ENCODE measurements around the gene CASP4. TPM values are rescaled to one million over a fixed set of nuclear protein-coding genes. Genes with fewer than 3 reads are reported as not detected.

Gene CASP4
- total and polyA plus RNA-seq, 2 of the 4 experiments (the other 2 are of a cell fraction) = 82.5 to 91.9 TPM

- ChIA-PET CTCF (no interaction called here), POLR2A (ENCODE audit: unreplicated experiment) (no interaction called here)
- no peak overlapping the region for H4K5ac ChIP-seq (ENCODE audit: low read depth, low read length)
- H2BK15ac ChIP-seq (ENCODE audit: low read depth, low read length) = no peak overlapping the region
- no peak overlapping the region for H3K27ac ChIP-seq (ENCODE audit: insufficient read depth, low read length)
- no peak overlapping the region for H4K91ac ChIP-seq (ENCODE audit: insufficient read depth, low read depth, low read length)
- no peak overlapping the region for H2BK120ac ChIP-seq (ENCODE audit: low read depth, low read length)
- H3K79me1 ChIP-seq (ENCODE audit: low read depth in 1 of 2, low read length in 2 of 2) = no peaks in the 10 kb centered on the region
- H3K23ac ChIP-seq (ENCODE audit: low read depth, low read length) = no peak overlapping the region
- TF ChIP-seq FOS (IDR thresholded peaks at IDR 0.05; ENCODE audit: low read depth, low read length) (no peak), RFX5 (IDR thresholded peaks at IDR 0.05; ENCODE audit: low read depth, low read length) (no peak), CTCF (conservative IDR thresholded peaks at IDR 0.05; ENCODE audit: low read depth, low read length) (no peak), MXI1 (IDR thresholded peaks at IDR 0.05; ENCODE audit: borderline replicate concordance, low read depth, low read length) (no peak)
- no peak overlapping the region for H3K18ac ChIP-seq (ENCODE audit: low read depth, low read length)
- H3K27me3 ChIP-seq (ENCODE audit: control insufficient read depth, insufficient read depth, low read length) = no peaks in the 10 kb centered on the region
- no peaks in the 10 kb centered on the region for H3K9me3 ChIP-seq (ENCODE audit: control insufficient read depth, insufficient read depth, low read length)
- H3K4me1 ChIP-seq (ENCODE audit: control insufficient read depth, insufficient read depth, low read length) = peaks cover 2% of the 10 kb centered on the region
- H3K4me3 ChIP-seq (ENCODE audit: insufficient read depth, low read depth, low read length) = no peak overlapping the region
- H3K56ac ChIP-seq (ENCODE audit: extremely low read depth, insufficient read depth, low read length) = no peak overlapping the region
- no peaks in the 10 kb centered on the region; the same call in 1 of the 2 replicates for H3K9me1 ChIP-seq (ENCODE audit: insufficient read depth, low read length)
- ATAC-seq (ENCODE audit: low read depth) = no peak
- no peak overlapping the region for H3K4ac ChIP-seq (ENCODE audit: low read depth, low read length)
- H3K9ac ChIP-seq (ENCODE audit: low read depth, low read length) = no peak overlapping the region
- no peak overlapping the region for H4K8ac ChIP-seq (ENCODE audit: low read depth in 2 of 2, low read length in 2 of 2)
- BruUV-seq (replicated peaks) = no TSS peak
- intact Hi-C loops (cut with micrococcal nuclease) = no loop called here
- no peak overlapping the region for H2BK5ac ChIP-seq (ENCODE audit: low read depth, low read length, poor library complexity, severe bottlenecking)
- H2AK5ac ChIP-seq (ENCODE audit: low read depth, low read length) = no peak overlapping the region
- in situ Hi-C loops (cut with MboI; ENCODE audit: low sequenced_read_pairs) = no loop called here
- H3K36me3 ChIP-seq (ENCODE audit: control insufficient read depth, insufficient read depth, low read length) = no peaks in the 10 kb centered on the region
- dilution Hi-C loops (cut with HindIII; ENCODE audit: low sequenced_read_pairs, unreplicated experiment) = no loop called here
- no peaks in the 10 kb centered on the region for H4K20me1 ChIP-seq (ENCODE audit: insufficient read depth, low read length)
- no peak for DNase-seq
- H2BK20ac ChIP-seq (ENCODE audit: low read depth, low read length) = no peak overlapping the region
- no peak overlapping the region for H3K14ac ChIP-seq (replicated peaks; ENCODE audit: low read depth, low read length)
- no peak overlapping the region for H3K4me2 ChIP-seq (ENCODE audit: low read depth, low read length)
- H2AK9ac ChIP-seq (replicated peaks; ENCODE audit: low read depth, low read length, poor library complexity) = no peak overlapping the region
- H2AFZ ChIP-seq (replicated peaks; ENCODE audit: low read length, poor library complexity) = no peak overlapping the region
Measured at GRCh38 chr11:105007463-105007862, 39.1 kb upstream of the CASP4 start.
